Measurements from ENCODE around the gene CLDN10. TPM values are rescaled to one million over a fixed set of nuclear protein-coding genes. Genes with fewer than 3 reads are reported as not detected.

The CLDN10 gene
- total and polyA plus RNA-seq, 2 of the 8 experiments (the other 6 are each of a cell fraction or from before 2014, with no cell fraction given) = 41.2 to 43.6 TPM

- no peak overlapping the region for H2BK120ac ChIP-seq (replicated peaks; ENCODE audit: low read depth, low read length)
- H3K18ac ChIP-seq (ENCODE audit: extremely low read depth, low read length) = no peak overlapping the region
- H2BK20ac ChIP-seq (ENCODE audit: low read length) = no peak overlapping the region
- no peak overlapping the region for H3K23ac ChIP-seq (ENCODE audit: insufficient read length)
- H3K79me2 ChIP-seq (ENCODE audit: control insufficient read depth in 1 of 2, insufficient read depth in 2 of 2, low read length in 2 of 2) = no peaks in the 10 kb centered on the region
- no peak overlapping the region for H4K5ac ChIP-seq (ENCODE audit: insufficient read length, low read depth, low read length)
- no peak overlapping the region for H3K27ac ChIP-seq (ENCODE audit: low read depth, low read length)
- no peak overlapping the region for H4K91ac ChIP-seq (replicated peaks; ENCODE audit: insufficient read length, low read length)
- TF ChIP-seq TBP (IDR thresholded peaks at IDR 0.05; ENCODE audit: low read depth, low read length) = no peak
- no peak for TF ChIP-seq GABPA (IDR thresholded peaks at IDR 0.05; ENCODE audit: borderline replicate concordance, insufficient read depth, low read length)
- no peak for TF ChIP-seq RBBP5 (IDR thresholded peaks at IDR 0.05; ENCODE audit: borderline replicate concordance, low read depth, low read length)
- no peak overlapping the region for H4K8ac ChIP-seq (ENCODE audit: extremely low read depth, insufficient read depth, low read length)
- peaks cover 4 to 37% (median 8%) of the 10 kb centered on the region in 4 experiments; a peak in 6 of 8 replicates for H3K36me3 ChIP-seq (ENCODE audit: control insufficient read depth in 2 of 4, insufficient read depth in 4 of 4, low read length in 3 of 4)
- H3K9ac ChIP-seq (replicated peaks in 1 of 4; ENCODE audit: extremely low read depth in 1 of 4, low read depth in 3 of 4, low read length in 3 of 4) = no peak overlapping the region
- no peaks in the 10 kb centered on the region; the same call in 1 of the 2 replicates for H3K23me2 ChIP-seq (ENCODE audit: low read depth, low read length)
- no peak overlapping the region for H2AFZ ChIP-seq (ENCODE audit: low read length)
- no peak overlapping the region for H3K4ac ChIP-seq (replicated peaks; ENCODE audit: insufficient read length, low read depth, low read length)
- H2BK12ac ChIP-seq (ENCODE audit: low read depth, low read length) = no peak overlapping the region
- H2BK5ac ChIP-seq (ENCODE audit: low read depth, low read length) = no peak overlapping the region
- no peaks in the 10 kb centered on the region for H3K9me3 ChIP-seq (ENCODE audit: insufficient read depth in 2 of 2, low read depth in 1 of 2, low read length in 1 of 2)
- FAIRE-seq = no peak
- H4K20me1 ChIP-seq (replicated peaks in 1 of 2; ENCODE audit: control insufficient read depth in 1 of 2, insufficient read depth in 2 of 2, low read length in 2 of 2) = no peaks in the 10 kb centered on the region
- H3K4me2 ChIP-seq (ENCODE audit: insufficient read depth in 1 of 2, low read depth in 2 of 2, low read length in 2 of 2) = no peak overlapping the region
- DNase-seq (ENCODE audit: low read depth in 1 of 2, low spot score in 2 of 2) = no peak
- no peak overlapping the region for H3K4me3 ChIP-seq (ENCODE audit: extremely low read depth in 1 of 4, insufficient read depth in 2 of 4, low read depth in 3 of 4, low read length in 4 of 4)
- H2AK5ac ChIP-seq (ENCODE audit: low read depth, low read length) = no peak overlapping the region
- no peaks in the 10 kb centered on the region for H3K79me1 ChIP-seq (ENCODE audit: low read depth, low read length)
- CTCF ChIA-PET (ENCODE audit: partially characterized antibody) = interaction anchor here (0.6 to 1.5 kb wide), 3 partner anchors 15 to 54 kb away, joined by 3 to 8 read pairs (median 5); no protein-coding TSS in a partner anchor
- no peak overlapping the region for H3K14ac ChIP-seq (ENCODE audit: insufficient read length)
- H2BK15ac ChIP-seq (ENCODE audit: low read length) = no peak overlapping the region
- 71% methylated on average over 1 of the region's 1 CpG; no CpG with 5 or more reads in 1 of the 2 experiments for WGBS, 2 experiments (ENCODE audit: extremely low coverage in 1 of 2, insufficient coverage in 1 of 2, insufficient read length in 1 of 2, insufficient replicate concordance in 2 of 2, low coverage in 1 of 2, low lambda C conversion rate in 2 of 2, missing lambda C conversion rate in 1 of 2)
- no peaks in the 10 kb centered on the region for H3K27me3 ChIP-seq (replicated peaks in 1 of 4; ENCODE audit: control insufficient read depth in 3 of 4, extremely low read depth in 1 of 4, insufficient read depth in 3 of 4, low read length in 3 of 4)
- no peaks in the 10 kb centered on the region for H3K4me1 ChIP-seq (replicated peaks in 1 of 4; ENCODE audit: control insufficient read depth in 3 of 4, insufficient read depth in 4 of 4, low read length in 3 of 4)
- POLR2A ChIA-PET (ENCODE audit: partially characterized antibody) = no interaction called here
- H3K56ac ChIP-seq (replicated peaks; ENCODE audit: insufficient read length, low read depth, low read length) = no peak overlapping the region
Measured at GRCh38 chr13:95607366-95607765, 54.8 kb downstream of the CLDN10 start.
